ENCODE measurements around the gene DCP1A. TPM values are rescaled to one million over a fixed set of nuclear protein-coding genes. Genes with fewer than 3 reads are reported as not detected.
A peak's percentile ranks its signal among the peaks of the same experiment; 100 is the strongest.
"Not testable (repeated sequence)": the region's sequence is repeated elsewhere in the genome, so short reads cannot be mapped to it uniquely, and the experiment has no call there.

DCP1A gene
- total and polyA plus RNA-seq, 8 donors = 18.7 to 37.3 (median 32.9) TPM

- DNase-seq (peak in 1 of 4 donors; percentile 49), ATAC-seq (peak; percentile 39)
- Histone ChIP-seq H3K27ac (peak overlapping the region in 1 of 2 donors; percentile 6), H3K9me3 (no peaks in the 10 kb centered on the region), H3K4me1 (peaks cover 3 to 15% of the 10 kb centered on the region in 2 donors), H3K36me3 (no peaks in the 10 kb centered on the region), H3K27me3 (no peaks in the 10 kb centered on the region), H3K4me3 (no peak overlapping the region)
- TF ChIP-seq, protein P1, sequence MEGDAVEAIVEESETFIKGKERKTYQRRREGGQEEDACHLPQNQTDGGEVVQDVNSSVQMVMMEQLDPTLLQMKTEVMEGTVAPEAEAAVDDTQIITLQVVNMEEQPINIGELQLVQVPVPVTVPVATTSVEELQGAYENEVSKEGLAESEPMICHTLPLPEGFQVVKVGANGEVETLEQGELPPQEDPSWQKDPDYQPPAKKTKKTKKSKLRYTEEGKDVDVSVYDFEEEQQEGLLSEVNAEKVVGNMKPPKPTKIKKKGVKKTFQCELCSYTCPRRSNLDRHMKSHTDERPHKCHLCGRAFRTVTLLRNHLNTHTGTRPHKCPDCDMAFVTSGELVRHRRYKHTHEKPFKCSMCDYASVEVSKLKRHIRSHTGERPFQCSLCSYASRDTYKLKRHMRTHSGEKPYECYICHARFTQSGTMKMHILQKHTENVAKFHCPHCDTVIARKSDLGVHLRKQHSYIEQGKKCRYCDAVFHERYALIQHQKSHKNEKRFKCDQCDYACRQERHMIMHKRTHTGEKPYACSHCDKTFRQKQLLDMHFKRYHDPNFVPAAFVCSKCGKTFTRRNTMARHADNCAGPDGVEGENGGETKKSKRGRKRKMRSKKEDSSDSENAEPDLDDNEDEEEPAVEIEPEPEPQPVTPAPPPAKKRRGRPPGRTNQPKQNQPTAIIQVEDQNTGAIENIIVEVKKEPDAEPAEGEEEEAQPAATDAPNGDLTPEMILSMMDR (IDR thresholded peaks at IDR 0.05) = no peak
- intact Hi-C loops (cut with DNase I) = no loop called here
These were observed 72.3 kb downstream of the DCP1A start for GRCh38 chr3:53274938-53275605.

DNA sequence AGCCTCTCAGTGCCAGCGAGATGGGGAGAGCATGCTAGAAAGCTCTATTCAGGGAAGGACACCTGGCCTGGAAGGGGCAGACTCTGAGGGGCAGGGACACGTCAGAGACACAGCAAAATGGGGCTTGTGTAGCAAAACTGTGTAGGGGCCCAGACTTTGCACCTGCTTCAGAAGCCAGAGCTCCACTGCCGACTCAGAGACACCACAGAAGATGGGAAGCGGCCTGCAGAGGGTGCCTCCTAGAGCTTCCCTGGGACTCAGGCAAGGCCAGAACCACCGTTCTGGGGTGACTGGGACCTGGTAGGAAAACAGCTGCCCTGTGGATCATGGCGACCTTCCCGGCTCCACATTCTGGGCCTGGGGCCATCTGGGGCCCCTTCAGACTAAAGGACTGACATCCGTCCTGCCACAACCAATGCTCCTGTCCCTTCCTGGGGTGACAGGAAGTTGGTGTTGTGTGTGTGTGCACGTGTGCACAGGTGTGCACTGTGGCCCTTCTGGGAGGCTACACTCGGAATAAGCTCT, 74.1 kb downstream of the DCP1A start:
- DNase-seq (peak in 1 of 4 donors; percentile 43), ATAC-seq (no peak)
- Histone ChIP-seq H3K27ac (no peak overlapping the region), H3K36me3 (no peaks in the 10 kb centered on the region), H3K27me3 (no peaks in the 10 kb centered on the region), H3K9me3 (no peaks in the 10 kb centered on the region), H3K4me3 (no peak overlapping the region), H3K4me1 (peaks cover 14 to 34% of the 10 kb centered on the region in 2 donors)
- intact Hi-C loops (cut with DNase I) = no loop called here
- TF ChIP-seq, protein P1 (IDR thresholded peaks at IDR 0.05) = no peak

- H3K27me3 ChIP-seq = no peaks in the 10 kb centered on the region
- H3K36me3 ChIP-seq = no peaks in the 10 kb centered on the region
- peak; percentile 54 to 93 (median 88) for DNase-seq
- peak; percentile 93 for ATAC-seq
- peak overlapping the region in 1 of 2 donors; percentile 12 for H3K4me3 ChIP-seq
- TF ChIP-seq, protein P1 (IDR thresholded peaks at IDR 0.05) = no peak
- no peaks in the 10 kb centered on the region for H3K9me3 ChIP-seq
- peak overlapping the region; percentile 89 to 92 for H3K27ac ChIP-seq
- intact Hi-C loops (cut with DNase I) = no loop called here
- H3K4me1 ChIP-seq = peaks cover 16 to 37% of the 10 kb centered on the region in 2 donors
These were observed 77.2 kb downstream of the DCP1A start for GRCh38 chr3:53269888-53270880.

- intact Hi-C loops (cut with DNase I); H3K4me3 ChIP-seq; ATAC-seq; H3K9me3 ChIP-seq; H3K36me3 ChIP-seq; H3K27me3 ChIP-seq; DNase-seq: not testable (repeated sequence)
- Histone ChIP-seq H3K27ac (peak overlapping the region; percentile 89 to 92), H3K4me1 (peaks cover 16 to 42% of the 10 kb centered on the region in 2 donors)
These were observed 78.2 kb downstream of the DCP1A start for GRCh38 chr3:53269193-53269592.

GRCh38 chr3:53267766-53268165, 79.6 kb downstream of the DCP1A start:
- Histone ChIP-seq H3K4me3 (no peak overlapping the region), H3K4me1 (peaks cover 16 to 42% of the 10 kb centered on the region in 2 donors), H3K27me3 (no peaks in the 10 kb centered on the region), H3K36me3 (no peaks in the 10 kb centered on the region), H3K27ac (no peak overlapping the region), H3K9me3 (no peaks in the 10 kb centered on the region)
- TF ChIP-seq, protein P1 (IDR thresholded peaks at IDR 0.05) = no peak
- DNase-seq = no peak
- intact Hi-C loops (cut with DNase I) = no loop called here
- no peak for ATAC-seq

Data from left lung (tissue), 10 donors.